GM12875 (cell line): ENCODE results near the gene KRTAP10-6.
"Not testable (repeated sequence)": the region's sequence is repeated elsewhere in the genome, so short reads cannot be mapped to it uniquely, and the experiment has no call there.

Experiments used
- H3K4me3 ChIP-seq: one replicate; pipeline ENCODE4 v1.5.1; 2011; ENCODE audit warnings: low read depth, low read length, control low read depth
- CTCF ChIP-seq: IDR thresholded peaks from 2 replicates; pipeline ENCODE4 v1.5.1; 2011; ENCODE audit warnings: low read depth, mild to moderate bottlenecking, control low read depth, inconsistent platforms, low read length, moderate library complexity, borderline replicate concordance; ENCODE audit not compliant: insufficient read depth

KRTAP10-6 gene

GRCh38 chr21:44567481-44568171 lies 24.7 kb downstream of the KRTAP10-6 start:
- H3K4me3 ChIP-seq = no peak overlapping the region
- TF ChIP-seq CTCF = no peak

DNA sequence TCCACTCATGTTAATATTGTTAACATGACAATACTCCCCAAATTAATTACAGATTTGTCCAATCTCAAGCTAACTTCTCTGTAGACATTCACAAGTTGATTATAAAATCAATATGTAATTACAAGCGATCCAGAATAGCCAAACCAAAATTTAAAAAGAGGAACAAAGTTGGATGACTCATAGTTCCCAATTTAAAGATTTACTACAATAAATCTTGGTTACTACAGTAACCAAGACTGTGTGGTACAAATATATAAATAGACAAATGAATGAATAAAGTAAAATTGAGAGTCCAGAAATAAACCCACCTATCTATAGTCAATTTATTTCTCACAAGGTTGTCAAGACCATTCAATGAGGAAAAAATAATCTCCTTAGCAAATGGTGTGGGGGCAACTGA lies 25.9 kb downstream of the KRTAP10-6 start:
- H3K4me3 ChIP-seq = no peak overlapping the region
- no peak for TF ChIP-seq CTCF

DNA sequence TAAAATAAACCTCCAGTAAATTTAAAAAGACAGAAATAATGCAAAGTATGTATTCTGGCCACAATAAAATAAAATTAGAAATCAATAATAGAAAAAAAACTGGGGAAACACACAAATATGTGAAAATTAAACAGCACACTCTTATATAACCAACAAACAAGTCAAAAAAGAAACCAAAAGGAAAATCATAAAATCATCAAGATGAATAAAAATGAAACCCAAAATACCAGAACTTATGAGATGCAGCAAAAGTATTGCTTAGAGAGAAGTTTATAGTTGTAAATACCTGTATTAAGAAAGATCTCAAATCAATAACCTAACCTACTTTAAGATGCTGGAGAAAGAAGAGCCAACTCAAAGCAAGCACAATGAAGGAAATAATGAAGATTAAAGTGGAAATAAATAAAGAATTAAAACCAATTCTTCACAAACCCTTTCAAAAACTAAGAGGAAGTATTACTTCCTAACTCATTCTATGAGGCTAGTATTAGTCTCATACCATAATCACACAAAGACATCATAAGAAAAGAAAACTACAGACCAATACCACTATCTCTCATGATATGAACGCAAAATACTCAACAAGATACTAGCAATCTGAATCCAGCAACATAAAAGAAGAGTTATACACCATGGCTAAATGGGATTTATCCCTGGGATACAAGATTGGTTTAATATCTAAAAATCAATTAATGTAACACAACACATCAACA lies 27.3 kb downstream of the KRTAP10-6 start:
- no peak overlapping the region for H3K4me3 ChIP-seq
- no peak for TF ChIP-seq CTCF

- TF ChIP-seq CTCF = no peak
Observed at GRCh38 chr21:44564099-44564498, 28.2 kb downstream of the KRTAP10-6 start.

GRCh38 chr21:44558695-44559094 lies 33.6 kb downstream of the KRTAP10-6 start, which contains the start of gene KRTAP10-3:
Gene KRTAP10-3, minus strand, starts transcription at chr21:44558795. Its CDS starts 80 bp downstream, at chr21:44558715.
- TF ChIP-seq CTCF = no peak
- H3K4me3 ChIP-seq = no peak within 1 kb of the TSS

More at GRCh38 chr21:44564099-44564498, 28.2 kb downstream of the KRTAP10-6 start:
- H3K4me3 ChIP-seq = no peak overlapping the region

DNA sequence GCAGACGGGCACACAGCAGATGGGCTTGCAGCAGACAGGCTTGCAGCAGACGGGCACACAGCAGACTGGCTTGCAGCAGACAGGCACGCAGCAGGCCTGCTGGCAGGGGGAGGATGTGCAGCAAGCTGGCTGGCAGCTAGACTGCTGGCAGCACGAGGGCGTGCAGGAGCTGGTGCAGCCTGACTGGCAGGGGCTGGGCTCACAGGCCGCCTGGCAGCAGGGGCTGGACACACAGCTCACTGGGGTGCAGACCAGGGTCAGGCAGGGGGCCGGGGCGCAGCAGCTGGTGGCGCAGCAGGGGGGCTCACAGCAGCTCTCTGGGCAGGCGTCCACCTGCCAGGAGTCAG lies 34.0 kb downstream of the KRTAP10-6 start:
- not testable (repeated sequence) for H3K4me3 ChIP-seq

GRCh38 chr21:44557491-44558328 lies 34.6 kb downstream of the KRTAP10-6 start:
- TF ChIP-seq CTCF = no peak
- no peak overlapping the region for H3K4me3 ChIP-seq
